NCI-H510A treated with DMSO at 0.1 percent for 48 hours (cell line): ENCODE data around the gene ESRRB.

ENCODE experiments used
- DNase-seq: peaks from one replicate; lab custom pipeline; 2025; lab: John Stamatoyannopoulos, UW

ESRRB gene

DNA sequence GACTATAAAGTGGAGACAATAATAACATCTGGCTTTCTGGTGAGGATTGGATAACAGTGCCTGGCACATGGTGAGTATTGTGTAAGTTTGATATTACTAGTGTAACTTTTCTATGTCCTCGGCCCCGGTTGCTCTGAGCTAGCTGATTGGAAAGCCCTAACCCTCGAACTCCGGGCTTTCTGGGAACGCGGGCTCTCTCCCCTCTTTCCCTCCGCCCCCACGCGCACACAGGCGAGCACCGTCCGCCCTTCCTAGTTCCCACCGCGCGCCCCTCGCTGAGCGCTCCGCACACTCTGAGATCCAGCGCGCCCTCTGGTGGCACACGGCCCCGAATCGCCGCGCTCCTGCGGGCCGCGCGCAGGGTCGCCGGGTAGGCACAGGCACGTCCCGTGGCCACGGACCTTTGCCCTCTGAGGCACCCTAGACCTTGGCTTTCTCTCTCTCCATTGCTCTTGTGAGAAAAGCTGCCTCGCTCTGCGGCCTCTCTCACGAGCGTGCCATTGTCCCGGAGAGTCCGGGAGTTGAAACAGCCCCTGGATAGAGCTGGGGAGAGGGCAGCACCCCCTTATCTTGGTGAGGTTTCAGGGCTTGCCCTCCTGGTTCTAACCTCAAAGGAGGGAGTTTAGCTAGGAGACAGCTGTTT is 23.2 kb upstream of the ESRRB start:
- DNase-seq, result peak; percentile 47

DNA sequence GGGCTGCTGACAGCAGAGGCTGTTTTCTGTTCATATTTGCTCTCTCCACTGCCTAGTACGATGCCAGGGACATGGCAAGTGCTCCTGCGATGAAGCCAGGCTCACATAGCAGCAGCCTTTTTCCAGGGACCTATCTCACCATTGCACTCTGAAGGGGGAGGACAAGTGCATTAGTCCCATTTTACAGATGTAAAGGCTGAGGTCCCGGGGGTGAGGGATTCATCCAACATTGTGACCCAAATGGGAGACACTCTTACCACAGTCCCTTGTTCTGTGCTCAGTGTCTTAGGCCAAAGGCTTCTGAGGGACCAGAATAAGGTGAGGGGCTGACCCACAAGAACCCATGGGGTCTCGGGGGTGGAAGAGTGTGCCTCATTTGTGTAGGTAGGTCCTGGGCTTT is 21.6 kb upstream of the ESRRB start:
- DNase-seq, result no peak

DNA sequence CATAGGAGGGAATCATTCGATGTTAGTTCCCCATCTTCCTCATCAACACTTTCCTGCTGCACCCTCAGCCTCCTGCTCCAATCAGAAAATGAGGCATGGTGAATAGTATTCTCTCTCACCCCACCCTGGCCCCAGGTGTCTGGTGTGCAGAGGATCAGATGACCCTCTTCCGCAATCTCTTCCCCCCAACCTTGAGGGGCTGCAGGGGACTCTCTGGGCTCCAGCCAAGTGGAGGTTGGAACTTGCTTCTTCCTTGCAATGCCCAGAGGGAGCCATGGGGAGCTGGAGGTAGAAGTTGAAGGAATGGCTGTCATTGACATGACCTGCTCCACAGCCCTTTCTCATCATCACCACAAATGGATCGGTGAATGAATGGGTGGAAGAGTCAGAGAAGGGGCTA is 20.2 kb upstream of the ESRRB start:
- DNase-seq, result no peak

DNA sequence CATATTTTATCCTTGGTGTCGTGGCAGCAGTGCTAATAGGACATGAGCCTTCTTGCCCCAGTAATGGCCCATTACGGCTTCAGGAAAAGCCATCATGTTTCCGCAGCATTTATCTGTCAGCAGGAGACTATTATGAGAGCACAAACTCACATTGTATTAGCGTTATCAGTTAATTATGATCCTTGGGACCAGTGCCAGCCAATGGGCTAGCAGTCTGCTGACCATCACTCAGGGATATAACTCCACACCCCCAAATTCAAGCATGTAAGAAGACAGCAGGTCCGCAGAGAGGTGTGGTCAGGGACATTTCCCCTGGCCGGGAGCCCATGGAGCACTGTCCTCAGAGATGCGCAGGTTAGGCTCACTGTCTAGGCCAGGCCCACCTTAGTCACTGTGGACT is 4.9 kb upstream of the ESRRB start:
- no peak for DNase-seq

DNA sequence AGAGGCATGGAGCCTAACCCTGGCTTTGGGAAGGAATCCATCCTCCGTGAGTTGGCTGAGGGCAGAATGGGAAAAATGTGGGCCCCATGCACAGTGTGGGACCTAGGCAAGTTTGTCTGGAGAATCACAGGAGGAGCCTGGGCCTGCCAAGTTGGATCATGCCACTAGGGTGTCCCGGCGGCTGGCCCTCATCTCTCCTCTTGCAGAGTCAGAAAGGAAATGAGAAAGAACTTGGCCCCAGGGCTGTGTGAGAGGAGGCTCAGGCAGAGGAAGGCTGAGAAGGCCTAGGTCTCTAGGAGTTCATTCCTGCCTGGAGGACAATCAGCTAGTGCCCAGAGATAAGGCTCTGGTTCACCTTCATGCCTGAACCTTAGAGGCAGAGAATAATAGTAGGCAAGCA is 2.5 kb upstream of the ESRRB start:
- DNase-seq, result no peak

DNA sequence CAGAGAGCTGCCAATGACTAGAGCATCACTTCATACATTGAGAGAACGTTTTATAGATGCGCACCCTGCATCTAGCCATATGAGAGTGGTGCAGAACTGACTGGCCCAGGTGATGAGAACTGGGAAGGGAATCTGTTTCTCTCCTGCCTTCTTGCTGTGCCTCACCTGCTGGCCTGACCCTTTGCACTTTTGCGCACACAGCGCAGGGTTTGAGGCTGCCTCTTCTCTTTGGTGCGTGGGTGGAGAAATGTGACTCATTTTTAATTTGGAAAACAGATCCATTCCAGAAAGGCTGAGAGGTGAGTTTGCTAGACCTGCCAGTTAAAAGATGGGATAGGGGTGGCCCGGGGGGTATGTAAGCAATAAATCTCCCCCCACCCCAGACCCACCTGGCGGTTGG is 453 bp upstream of the ESRRB start:
- DNase-seq, result no peak

DNA sequence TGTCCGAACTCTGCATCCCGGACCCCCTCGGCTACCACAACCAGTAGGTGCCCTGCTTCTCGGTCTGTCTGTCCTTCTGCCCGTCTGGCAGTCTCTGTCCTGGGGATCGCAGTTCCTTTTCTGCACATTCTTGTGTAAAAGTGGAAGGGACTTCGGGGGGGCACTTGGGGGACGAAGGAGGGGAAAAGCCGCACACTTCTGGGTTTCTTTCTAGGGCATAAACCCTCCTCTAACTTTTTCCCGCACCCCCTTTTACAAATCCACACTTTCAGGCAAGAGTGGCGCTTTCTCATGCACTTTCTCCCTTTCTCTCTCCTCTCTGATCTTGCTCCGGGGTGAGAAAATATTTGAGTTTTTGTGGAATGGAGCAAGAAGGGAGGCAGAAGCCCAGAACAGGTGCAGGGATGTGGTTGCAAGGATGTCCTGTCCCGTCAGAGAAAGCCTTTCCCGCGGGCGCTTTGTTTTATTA is 506 bp downstream of the ESRRB start:
- DNase-seq, result peak; percentile 1

DNA sequence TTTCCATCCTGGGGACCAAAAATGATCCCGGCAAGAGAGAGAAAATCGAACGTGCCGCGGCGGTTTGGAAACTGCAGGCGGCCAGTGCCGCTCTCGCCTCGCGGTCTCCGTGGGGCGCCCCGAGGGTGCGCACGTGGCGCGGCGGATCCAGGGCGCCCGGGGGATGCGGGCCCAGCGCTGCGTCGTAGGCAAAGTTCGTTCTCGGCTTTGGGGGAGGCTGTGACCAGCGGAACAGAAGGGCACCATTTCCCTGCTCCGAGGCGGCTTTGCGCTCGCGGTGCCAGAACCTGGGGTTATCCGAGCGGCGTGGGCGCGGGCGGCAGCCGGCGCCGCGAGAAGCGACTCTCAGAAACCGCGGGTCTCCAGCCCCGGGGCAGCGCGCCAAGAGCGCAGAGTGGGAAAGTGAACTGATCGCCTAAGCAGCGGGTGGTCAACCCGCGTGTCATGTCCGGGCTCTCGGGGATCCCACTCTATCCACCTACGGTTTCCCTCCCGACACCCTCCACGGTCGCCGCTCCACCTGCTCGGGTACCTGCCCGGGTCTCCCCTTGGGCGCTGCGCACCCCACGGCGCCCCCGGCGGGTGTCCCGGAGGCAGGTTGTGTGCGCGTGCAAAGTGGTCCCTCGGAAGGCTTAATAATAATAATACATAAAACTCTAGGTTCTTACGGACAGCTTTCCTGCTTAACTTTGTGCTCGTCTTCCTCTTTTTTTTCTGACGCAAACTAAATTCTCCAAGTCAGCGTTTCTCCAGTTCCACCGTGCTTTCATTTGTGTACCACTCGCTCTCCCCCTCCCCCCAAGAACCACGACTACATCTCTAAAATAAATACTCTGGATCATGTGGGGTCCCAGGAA is 1.2 kb downstream of the ESRRB start:
- DNase-seq, result no peak

DNA sequence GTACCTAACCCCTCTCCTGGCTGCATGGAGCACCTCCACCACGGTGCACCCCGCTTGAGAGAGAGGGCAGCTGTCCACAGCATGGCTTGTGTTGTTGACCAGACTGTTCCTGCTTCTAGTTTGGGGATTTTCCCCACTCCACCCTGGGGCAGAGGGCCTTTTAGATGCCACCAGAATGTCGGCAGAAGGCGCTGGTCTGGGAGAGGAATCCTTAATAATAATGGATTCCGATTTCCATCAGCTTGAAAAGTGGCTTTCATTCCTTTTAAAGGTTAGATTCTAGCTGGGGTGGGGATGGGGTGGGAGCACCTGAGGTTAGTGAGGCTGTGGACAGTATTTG is 1.8 kb downstream of the ESRRB start:
- DNase-seq, result no peak

DNA sequence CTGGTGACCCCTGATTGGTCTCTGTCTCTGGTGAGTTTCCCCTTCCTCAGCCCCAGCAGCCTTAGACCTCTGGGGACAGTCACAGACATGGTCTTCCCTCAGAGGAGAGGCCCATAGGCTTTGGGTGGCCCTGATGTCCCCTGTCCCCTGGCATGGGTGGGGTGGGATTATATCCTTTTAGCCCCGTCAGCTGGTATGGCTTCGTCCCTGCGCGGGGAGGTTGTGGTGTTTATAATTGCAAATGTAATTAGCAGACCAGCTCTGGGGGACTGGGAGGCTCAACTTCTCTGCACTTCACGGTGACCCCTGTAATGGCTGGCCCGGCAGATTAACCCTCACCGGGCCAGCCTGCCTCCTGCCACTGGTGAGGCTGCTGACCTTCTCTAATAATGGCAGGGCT is 5.1 kb downstream of the ESRRB start:
- DNase-seq, result no peak

DNA sequence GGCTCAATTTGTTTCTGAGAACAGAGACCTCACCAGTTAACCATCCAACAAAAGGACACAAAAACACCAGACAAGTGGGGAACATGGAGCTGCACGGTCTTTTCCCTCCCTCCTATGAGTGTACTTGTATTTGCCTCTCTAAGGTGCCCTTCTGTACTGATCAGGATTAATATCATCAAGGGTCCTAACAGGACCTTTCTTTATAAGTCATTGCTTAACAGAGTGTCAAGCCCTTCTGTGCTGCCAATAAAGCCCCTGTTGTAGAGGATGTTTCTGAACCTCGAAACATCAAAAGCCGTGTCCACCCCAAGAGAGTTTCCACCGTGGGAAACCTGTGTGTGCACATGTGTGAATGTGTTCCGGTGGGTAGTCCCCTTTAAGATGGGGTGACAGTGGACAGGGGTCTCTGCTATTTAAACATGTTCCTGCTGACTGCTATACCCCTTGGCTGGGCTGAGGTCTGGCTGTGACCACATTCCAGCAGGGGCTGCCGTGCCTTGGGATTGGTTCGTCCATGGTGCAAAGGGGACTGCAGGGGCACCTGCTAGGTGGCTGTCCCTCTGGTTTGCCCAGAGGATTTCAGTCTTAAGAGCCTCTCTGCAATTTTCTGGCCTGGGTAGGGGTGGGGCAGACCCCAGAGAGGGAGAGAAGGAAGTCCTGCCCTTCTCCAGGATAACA is 6.0 kb downstream of the ESRRB start:
- DNase-seq, result no peak

DNA sequence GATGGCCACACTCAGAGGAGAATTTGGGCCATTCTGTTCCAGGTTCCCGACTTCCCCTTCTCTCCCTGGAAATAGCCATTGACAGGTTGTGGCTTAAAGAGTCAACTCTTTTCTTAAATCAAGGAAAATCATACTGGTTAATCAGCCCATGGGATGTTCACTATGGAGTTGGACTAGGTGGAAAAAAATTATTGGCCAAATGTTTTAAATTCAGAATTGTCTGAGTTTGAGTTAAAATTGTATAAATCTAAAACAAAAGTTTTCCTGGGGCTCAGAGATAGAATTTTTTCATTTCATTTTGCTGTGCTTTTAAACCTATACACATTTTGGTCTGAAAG is 6.5 kb downstream of the ESRRB start:
- DNase-seq, result no peak

DNA sequence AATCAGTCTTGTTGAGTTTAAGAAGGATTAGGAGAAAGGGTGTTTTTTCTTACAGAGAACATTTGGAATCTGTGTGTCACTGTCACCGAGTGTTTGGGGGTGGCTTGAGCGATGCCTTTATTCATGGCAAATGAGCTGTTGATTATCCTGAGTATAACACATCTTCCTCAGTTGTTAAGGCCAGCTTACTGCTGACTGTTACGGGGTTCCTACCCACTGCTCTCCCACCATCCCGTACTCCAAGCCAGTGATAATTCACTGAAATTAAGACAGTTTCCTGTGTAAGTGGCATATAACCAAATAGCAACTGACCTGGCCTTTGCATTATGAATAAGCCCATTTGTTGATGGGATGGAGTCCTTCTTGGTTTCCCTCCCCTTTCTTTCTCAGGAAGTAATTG is 9.5 kb downstream of the ESRRB start:
- no peak for DNase-seq

DNA sequence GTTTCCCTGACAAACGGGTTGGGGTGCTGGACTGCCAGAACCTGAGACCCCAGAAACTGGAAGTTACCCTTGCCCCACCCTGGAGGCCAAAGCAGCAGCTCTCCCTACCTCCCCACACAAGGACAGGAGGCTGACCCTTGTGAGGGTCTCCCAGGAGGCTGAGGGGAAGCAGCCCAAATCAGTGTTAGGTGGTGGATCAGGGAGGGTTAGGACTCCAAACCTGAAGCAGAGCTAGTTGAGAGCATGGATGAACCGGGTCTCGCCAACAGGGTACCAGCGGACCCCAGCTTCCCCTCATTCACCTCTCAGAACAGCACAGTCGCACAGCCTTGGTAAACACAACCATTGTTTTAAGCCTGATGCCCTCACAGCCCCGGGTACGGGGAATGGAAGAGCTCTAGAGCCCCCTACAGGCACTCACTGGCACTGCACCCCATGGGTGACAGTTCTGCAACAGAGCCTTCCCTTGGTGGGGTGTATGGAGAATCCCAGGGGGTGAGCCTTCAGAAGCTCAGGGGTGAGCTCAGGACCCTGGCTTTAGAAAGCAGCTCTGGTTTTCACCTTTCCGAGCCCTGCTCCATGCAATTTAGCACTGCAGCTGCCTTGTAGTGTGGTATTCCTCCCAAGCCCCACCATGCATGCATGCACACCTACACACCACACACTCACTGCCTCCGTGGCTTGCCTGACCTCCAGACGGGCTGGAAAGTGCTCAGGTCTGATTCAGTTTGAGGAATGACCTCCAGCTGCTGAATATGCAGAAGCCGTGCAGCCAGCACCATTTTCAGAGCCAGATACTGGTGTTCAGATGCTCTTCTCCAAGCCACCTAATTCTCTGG is 11.2 kb downstream of the ESRRB start:
- DNase-seq, result peak; percentile 74

DNA sequence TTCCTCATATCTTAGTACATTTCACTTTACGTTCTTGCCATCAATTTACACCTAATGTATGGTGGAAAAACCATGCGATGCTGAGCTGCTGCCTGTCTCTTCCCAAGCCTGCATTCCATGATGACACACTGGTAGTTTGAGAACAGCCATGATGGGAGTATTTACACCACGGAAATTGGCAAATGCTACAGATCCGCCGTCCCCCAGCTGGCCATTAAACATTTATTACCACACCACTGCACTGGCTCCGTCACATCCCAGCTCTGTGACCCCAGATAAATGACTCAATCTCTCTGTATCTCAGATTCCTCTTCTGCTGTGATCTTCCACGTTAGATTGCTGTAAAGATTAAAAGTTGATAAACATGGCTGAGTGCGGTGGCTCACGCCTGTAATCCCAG is 13.9 kb downstream of the ESRRB start:
- no peak for DNase-seq

DNA sequence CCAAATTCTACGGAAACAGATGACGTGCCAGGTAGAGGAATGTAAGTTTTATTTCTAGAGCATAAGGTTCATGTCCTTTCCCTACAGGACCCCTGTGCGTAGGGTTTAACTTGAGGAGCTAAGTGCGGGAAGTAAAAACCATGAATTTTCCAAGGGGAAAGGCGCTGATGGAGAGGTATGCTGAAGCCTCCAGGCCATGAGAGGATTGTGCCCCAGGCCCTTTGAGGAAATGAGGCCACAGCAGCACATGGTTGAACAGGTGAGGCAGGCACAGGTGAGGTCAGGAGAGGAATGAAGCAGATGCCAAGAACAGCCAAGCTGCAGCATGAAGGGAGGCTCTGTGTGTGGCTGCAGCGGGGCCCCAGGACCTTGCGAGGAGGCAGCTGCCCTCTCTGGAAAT is 14.7 kb downstream of the ESRRB start:
- no peak for DNase-seq

DNA sequence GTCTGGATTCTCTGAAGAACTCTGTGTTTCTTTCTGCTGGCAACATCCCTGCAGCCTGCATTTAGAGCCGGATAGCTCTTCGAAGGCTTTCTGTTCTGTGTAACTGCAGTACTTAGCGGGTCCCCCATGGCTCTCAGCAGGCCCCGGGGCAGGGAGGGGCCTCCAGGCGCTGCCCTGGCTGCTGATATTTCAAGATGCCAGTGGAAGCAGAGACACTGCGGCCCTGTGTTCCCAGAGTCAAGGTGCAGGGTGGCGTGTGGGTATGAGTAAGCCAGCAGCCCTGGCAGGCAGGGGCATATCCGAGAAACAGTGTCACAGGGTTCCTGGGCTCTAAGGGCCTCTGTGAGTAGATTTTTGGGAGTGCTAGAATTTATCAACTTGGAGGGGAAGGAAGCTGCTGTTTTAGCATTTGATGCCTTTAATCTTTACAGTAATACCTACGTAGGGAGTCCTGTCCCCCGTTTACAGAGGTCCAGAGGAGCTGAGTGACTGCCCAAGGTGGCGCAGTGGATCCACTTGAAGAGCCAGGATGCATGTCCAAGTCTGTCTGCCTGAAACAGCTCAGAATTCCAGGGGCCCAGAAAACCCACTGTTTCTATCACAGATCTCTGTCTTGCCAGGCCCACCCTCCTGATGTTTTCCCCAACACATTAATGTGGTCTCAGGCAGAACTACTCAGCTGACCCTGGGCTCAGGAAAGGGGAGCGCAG is 16.2 kb downstream of the ESRRB start:
- DNase-seq, result no peak

DNA sequence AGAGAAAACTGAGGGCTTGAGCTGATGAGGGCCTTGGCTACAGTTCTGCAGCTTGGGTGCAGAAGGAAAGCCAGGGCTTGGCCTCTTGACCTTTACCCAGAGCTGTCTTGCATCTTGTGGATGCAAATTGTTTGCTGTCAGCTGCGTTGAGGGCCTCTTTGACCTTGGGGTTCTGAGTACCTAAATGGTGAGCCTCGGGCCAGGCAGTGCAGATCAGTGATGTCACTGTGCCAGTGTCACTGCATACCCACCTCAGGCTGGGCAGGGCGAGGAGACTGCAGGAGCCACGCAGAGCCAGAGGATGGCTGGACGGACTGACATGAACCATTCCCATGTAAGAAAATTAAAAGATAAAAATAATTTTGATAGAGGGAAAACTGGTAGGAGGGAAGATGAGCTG is 18.6 kb downstream of the ESRRB start:
- no peak for DNase-seq

DNA sequence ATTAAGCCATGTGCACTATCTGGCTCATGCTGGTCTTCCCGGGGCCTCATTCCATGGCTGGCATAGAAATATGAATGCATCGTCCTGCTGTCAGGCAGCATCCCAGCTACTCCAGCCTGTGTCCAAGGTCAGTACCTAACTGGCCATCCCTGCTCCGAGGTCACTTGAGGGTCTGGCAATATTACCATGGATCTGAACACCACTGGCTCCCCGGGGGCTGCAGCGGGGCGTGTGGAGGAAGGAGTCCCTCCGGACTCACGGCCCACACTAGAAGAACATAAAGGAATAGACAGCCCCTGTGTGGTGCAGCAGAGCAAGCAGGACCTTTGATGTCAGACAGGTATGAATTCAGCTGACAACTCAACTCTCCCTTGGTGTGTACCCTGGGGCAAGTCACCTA is 19.2 kb downstream of the ESRRB start:
- DNase-seq, result no peak

DNA sequence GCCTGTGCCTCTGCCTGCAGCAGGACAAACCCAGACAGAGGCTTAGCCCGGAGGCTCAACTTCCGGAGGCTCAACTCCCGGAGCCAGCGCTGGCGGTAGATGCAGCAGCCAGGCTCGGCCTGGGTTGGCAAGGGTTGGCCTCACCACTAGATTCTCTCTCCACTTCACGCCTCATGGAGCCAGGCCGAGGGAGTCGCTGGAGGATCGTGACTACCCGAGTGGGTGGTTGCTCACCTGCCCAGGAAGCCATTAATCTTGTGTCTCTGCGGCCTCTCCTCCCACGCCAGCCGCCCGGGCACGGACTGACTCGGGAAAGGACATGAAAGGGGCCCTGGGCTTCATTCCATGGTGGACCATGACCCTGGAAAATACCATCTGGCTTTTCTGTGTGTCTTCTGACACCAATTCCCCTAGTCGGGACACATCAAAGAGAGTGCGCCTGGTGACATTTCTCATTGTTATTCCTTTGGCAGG is 20.8 kb downstream of the ESRRB start:
- DNase-seq, result no peak

DNA sequence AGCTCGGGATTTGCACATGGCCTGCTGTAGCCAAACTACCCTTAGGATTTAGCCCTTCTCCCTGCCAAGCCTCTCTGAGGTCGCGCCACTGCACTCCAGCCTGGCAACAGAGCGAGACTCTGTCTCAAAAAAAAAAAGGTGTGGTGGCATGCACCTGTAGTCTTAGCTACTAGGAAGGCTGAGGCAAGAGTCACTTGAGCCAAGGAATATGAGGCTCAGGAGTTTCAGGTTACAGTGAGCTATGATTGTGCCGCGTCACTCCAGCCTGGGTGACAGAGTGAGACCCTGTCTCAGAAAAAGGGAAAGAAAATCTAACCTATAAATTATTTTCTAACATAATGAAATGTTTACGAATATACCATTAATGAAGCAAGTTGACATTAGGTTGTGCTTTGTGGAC is 29.7 kb downstream of the ESRRB start:
- DNase-seq, result peak; percentile 12
